Osteocyte (in vitro differentiated cells): Measurements from ENCODE around the gene KREMEN1. TPM values are rescaled to one million over a fixed set of nuclear protein-coding genes. Genes with fewer than 3 reads are reported as not detected.

Experiments
- DNase-seq: peaks from one replicate; pipeline ENCODE4 v3.0.0; 2021; ENCODE audit warnings: mixed read lengths; ENCODE audit not compliant: unreplicated experiment; ENCODE audit errors: extremely low spot score
- H3K27ac Mint-ChIP-seq: one replicate; pipeline ENCODE4 v1.8.0; 2021; ENCODE audit warnings: mild to moderate bottlenecking, mixed read lengths; ENCODE audit not compliant: unreplicated experiment
- H3K27me3 Mint-ChIP-seq: one replicate; pipeline ENCODE4 v1.8.0; 2021; ENCODE audit warnings: mixed read lengths; ENCODE audit not compliant: unreplicated experiment
- H3K36me3 Mint-ChIP-seq: one replicate; pipeline ENCODE4 v1.8.0; 2021; ENCODE audit warnings: mixed read lengths; ENCODE audit not compliant: unreplicated experiment
- H3K4me1 Mint-ChIP-seq: one replicate; pipeline ENCODE4 v1.8.0; 2021; ENCODE audit warnings: mixed read lengths; ENCODE audit not compliant: unreplicated experiment
- H3K4me3 Mint-ChIP-seq: one replicate; pipeline ENCODE4 v1.8.0; 2021; ENCODE audit warnings: mild to moderate bottlenecking, moderate library complexity, mixed read lengths; ENCODE audit not compliant: unreplicated experiment
- H3K9me3 Mint-ChIP-seq: one replicate; pipeline ENCODE4 v1.8.0; 2021; ENCODE audit warnings: mixed read lengths; ENCODE audit not compliant: unreplicated experiment
- CTCF ChIP-seq: fragments of 200-600 bp; sonication (generic); IDR thresholded peaks from 2 replicates; pipeline ENCODE4 v1.5.0; 2021; ENCODE audit warnings: antibody characterized with exemption, mild to moderate bottlenecking, moderate library complexity
- total RNA-seq: library from RNA; stranded (reverse); gene quantifications from 2 replicates; pipeline ENCODE4 v1.2.1, GENCODE V29; 2021

The KREMEN1 gene
- total RNA-seq, 1 donor from 2014 or later, result 2.9 TPM

GRCh38 chr22:29105468-29105867 lies 32.6 kb downstream of the KREMEN1 start:
- no peaks in the 10 kb centered on the region for H3K4me1 Mint-ChIP-seq
- DNase-seq, result no peak
- H3K27me3 Mint-ChIP-seq, result no peaks in the 10 kb centered on the region
- H3K4me3 Mint-ChIP-seq, result no peak overlapping the region
- no peak overlapping the region for H3K27ac Mint-ChIP-seq
- H3K36me3 Mint-ChIP-seq, result no peaks in the 10 kb centered on the region
- H3K9me3 Mint-ChIP-seq, result no peaks in the 10 kb centered on the region
- no peak for TF ChIP-seq CTCF

GRCh38 chr22:29106839-29107238 lies 34.0 kb downstream of the KREMEN1 start:
- TF ChIP-seq CTCF, result no peak
- Mint-ChIP-seq H3K4me3 (no peak overlapping the region), H3K36me3 (no peaks in the 10 kb centered on the region), H3K4me1 (no peaks in the 10 kb centered on the region), H3K27ac (no peak overlapping the region), H3K27me3 (no peaks in the 10 kb centered on the region), H3K9me3 (no peaks in the 10 kb centered on the region)
- DNase-seq, result no peak

DNA sequence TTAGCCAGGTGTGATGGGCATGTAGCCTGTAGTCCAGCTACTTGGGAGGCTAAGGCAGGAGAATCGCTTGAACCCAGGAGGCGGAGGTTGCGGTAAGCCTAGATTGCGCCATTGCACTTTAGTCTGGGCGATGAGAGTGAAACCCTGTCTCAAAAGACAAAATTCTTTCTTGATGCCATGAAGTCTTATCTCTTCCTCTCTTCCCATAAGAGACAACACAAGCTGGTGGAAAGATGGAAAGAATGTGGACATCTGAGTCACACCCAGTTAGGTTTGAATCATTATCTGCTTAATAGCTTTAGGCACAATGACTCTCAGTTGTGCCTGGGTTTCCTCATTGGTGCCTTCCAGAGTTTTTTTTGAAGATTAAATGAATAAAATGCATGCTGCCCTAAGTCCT lies 35.3 kb downstream of the KREMEN1 start:
- H3K27me3 Mint-ChIP-seq, result no peaks in the 10 kb centered on the region
- H3K4me1 Mint-ChIP-seq, result no peaks in the 10 kb centered on the region
- H3K27ac Mint-ChIP-seq, result no peak overlapping the region
- DNase-seq, result no peak
- no peaks in the 10 kb centered on the region for H3K9me3 Mint-ChIP-seq
- no peaks in the 10 kb centered on the region for H3K36me3 Mint-ChIP-seq
- no peak for TF ChIP-seq CTCF
- H3K4me3 Mint-ChIP-seq, result no peak overlapping the region

DNA sequence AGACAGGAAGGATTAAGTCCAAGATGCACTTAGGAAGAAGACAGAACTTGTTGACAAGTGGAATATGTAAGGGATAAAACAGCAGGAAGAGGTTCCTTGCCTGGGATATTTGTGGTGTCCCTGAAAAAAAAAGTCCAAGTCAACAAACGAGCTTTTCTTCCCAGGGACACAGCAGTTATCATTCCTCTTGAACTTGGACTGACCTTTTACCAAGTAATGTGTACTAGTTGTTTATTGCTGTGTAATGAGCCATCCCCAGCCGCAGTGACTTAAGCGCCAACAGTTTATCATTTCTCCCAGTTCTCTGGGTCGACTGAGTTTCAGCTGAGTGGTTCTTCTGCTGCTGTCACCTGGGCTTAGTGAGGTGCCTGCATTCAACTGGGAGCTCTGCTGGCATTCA lies 37.0 kb downstream of the KREMEN1 start:
- no peaks in the 10 kb centered on the region for H3K4me1 Mint-ChIP-seq
- no peak overlapping the region for H3K27ac Mint-ChIP-seq
- no peaks in the 10 kb centered on the region for H3K27me3 Mint-ChIP-seq
- TF ChIP-seq CTCF, result no peak
- no peak overlapping the region for H3K4me3 Mint-ChIP-seq
- DNase-seq, result no peak
- H3K36me3 Mint-ChIP-seq, result no peaks in the 10 kb centered on the region
- H3K9me3 Mint-ChIP-seq, result no peaks in the 10 kb centered on the region

- H3K27ac Mint-ChIP-seq, result no peak overlapping the region
- TF ChIP-seq CTCF, result no peak
- no peaks in the 10 kb centered on the region for H3K27me3 Mint-ChIP-seq
- no peaks in the 10 kb centered on the region for H3K9me3 Mint-ChIP-seq
- DNase-seq, result no peak
- no peaks in the 10 kb centered on the region for H3K4me1 Mint-ChIP-seq
- H3K36me3 Mint-ChIP-seq, result no peaks in the 10 kb centered on the region
- no peak overlapping the region for H3K4me3 Mint-ChIP-seq
Observed at GRCh38 chr22:29110946-29111345, 38.1 kb downstream of the KREMEN1 start.
